MM.1S (cell line): ENCODE results near the gene TVP23C.

Source experiments
- DNase-seq: peaks from one replicate; pipeline ENCODE4 v3.0.0-alpha.2; 2015
- H2AFZ ChIP-seq: fragments of 300-600 bp; sonication (generic); 2 replicates; pipeline ENCODE4 v1.6.0; 2016; ENCODE audit warnings: antibody characterized with exemption, low read length
- H3F3A ChIP-seq: fragments of 300-600 bp; sonication (generic); 2 replicates; pipeline ENCODE4 v1.6.1; 2016; ENCODE audit warnings: mild to moderate bottlenecking, antibody characterized with exemption, low read length, moderate library complexity, mixed read lengths; ENCODE audit not compliant: insufficient read depth
- H3K27ac ChIP-seq: fragments of 300-600 bp; sonication (generic); 2 replicates; pipeline ENCODE4 v1.5.1; 2016; ENCODE audit warnings: mild to moderate bottlenecking, low read length
- H3K27me3 ChIP-seq: fragments of 300-600 bp; sonication (generic); replicated peaks from 2 replicates; pipeline ENCODE4 v1.6.0; 2016; ENCODE audit warnings: low read length; ENCODE audit not compliant: insufficient read depth
- H3K36me3 ChIP-seq: fragments of 300-600 bp; sonication (generic); replicated peaks from 2 replicates; pipeline ENCODE4 v1.6.1; 2016; ENCODE audit warnings: mild to moderate bottlenecking, low read length, mixed read lengths; ENCODE audit not compliant: insufficient read depth
- H3K4me1 ChIP-seq: fragments of 300-600 bp; sonication (generic); 2 replicates; pipeline ENCODE4 v1.6.1; 2016; ENCODE audit warnings: low read length, mixed read lengths
- H3K4me2 ChIP-seq: fragments of 300-600 bp; sonication (generic); 2 replicates; pipeline ENCODE4 v1.6.0; 2016; ENCODE audit warnings: low read depth, low read length
- H3K4me3 ChIP-seq: fragments of 300-600 bp; sonication (generic); 2 replicates; pipeline ENCODE4 v1.5.1; 2016; ENCODE audit warnings: low read length, mixed read lengths
- H3K79me2 ChIP-seq: fragments of 300-600 bp; sonication (generic); 2 replicates; pipeline ENCODE4 v1.6.1; 2016; ENCODE audit warnings: mixed run types, low read length, mixed read lengths
- H3K9ac ChIP-seq: fragments of 300-600 bp; sonication (generic); 2 replicates; pipeline ENCODE4 v1.6.1; 2016; ENCODE audit warnings: low read length, mixed read lengths
- H3K9me2 ChIP-seq: fragments of 300-600 bp; sonication (generic); replicated peaks from 2 replicates; pipeline ENCODE4 v1.6.1; 2016; ENCODE audit warnings: mild to moderate bottlenecking, low read length, mixed read lengths; ENCODE audit not compliant: insufficient read depth
- H3K9me3 ChIP-seq: fragments of 300-600 bp; sonication (generic); replicated peaks from 2 replicates; pipeline ENCODE4 v1.6.1; 2016; ENCODE audit warnings: mild to moderate bottlenecking, low read length, mixed read lengths; ENCODE audit not compliant: insufficient read depth
- H4K20me1 ChIP-seq: fragments of 300-600 bp; sonication (generic); 2 replicates; pipeline ENCODE4 v1.6.1; 2016; ENCODE audit warnings: mild to moderate bottlenecking, low read length, moderate library complexity, mixed read lengths; ENCODE audit not compliant: insufficient read depth
- EZH2 ChIP-seq: fragments of 300-600 bp; sonication (generic); optimal IDR thresholded peaks from 2 replicates; pipeline ENCODE3; 2017; ENCODE audit warnings: low read depth, mild to moderate bottlenecking, antibody characterized with exemption, low read length, mixed read lengths
- EZH2phosphoT487 ChIP-seq: fragments of 300-600 bp; sonication (generic); IDR thresholded peaks from 2 replicates; pipeline ENCODE4 v1.6.1; 2018; ENCODE audit warnings: antibody characterized with exemption, low read length
- TF ChIP-seq, protein P1 (sequence below): fragments of 300-600 bp; sonication (generic); IDR thresholded peaks from 2 replicates; pipeline ENCODE4 v1.5.1; 2016; ENCODE audit warnings: antibody characterized with exemption, low read length, mixed read lengths

TVP23C gene

DNA sequence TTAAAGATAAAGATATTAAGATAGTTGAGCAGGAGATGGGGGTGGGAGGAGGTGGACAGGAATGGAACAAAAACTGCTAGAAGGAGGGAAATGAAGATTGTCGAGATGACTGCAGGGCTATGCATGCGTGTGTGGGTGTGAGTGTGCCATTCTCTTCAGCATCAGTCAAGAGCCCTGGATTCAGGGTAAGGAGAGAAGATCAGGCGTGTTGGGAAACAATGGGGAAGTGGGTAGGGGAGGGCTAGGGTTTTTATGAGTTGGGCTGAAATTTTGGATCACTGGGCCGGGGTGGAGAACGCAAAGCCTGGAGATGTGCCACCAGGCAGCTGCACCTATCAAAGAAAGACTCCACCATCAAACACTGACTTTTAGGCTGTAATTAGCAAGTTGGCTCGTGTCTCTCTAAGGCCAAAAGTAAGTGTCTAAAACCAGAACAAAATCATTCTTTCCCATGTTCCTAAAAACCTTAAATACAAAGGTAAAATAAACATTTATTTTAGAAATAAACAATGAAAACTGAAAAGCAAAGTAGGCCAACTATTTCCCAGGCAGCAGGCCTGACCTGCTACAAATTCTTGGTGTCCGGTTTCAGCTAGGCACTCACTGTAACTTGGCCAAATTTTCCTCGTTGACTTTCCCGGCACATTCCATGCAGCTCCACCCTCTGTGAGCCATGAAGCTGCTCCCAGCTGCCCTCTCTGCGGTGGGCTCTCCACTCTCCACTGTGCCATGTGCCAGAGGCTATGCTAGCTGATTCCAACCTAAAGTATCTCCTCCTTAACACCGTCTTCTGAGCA, 100.1 kb downstream of the TVP23C start:
- H3K4me3 ChIP-seq, result no peak overlapping the region
- H3K79me2 ChIP-seq, result no peaks in the 10 kb centered on the region
- H3K4me2 ChIP-seq, result no peak overlapping the region
- no peaks in the 10 kb centered on the region for H3K27me3 ChIP-seq
- H3F3A ChIP-seq, result no peaks in the 10 kb centered on the region
- H4K20me1 ChIP-seq, result no peaks in the 10 kb centered on the region
- H3K36me3 ChIP-seq, result no peaks in the 10 kb centered on the region
- H3K4me1 ChIP-seq, result no peaks in the 10 kb centered on the region
- no peak for DNase-seq
- H3K27ac ChIP-seq, result no peak overlapping the region
- H2AFZ ChIP-seq, result no peak overlapping the region
- TF ChIP-seq, protein P1, sequence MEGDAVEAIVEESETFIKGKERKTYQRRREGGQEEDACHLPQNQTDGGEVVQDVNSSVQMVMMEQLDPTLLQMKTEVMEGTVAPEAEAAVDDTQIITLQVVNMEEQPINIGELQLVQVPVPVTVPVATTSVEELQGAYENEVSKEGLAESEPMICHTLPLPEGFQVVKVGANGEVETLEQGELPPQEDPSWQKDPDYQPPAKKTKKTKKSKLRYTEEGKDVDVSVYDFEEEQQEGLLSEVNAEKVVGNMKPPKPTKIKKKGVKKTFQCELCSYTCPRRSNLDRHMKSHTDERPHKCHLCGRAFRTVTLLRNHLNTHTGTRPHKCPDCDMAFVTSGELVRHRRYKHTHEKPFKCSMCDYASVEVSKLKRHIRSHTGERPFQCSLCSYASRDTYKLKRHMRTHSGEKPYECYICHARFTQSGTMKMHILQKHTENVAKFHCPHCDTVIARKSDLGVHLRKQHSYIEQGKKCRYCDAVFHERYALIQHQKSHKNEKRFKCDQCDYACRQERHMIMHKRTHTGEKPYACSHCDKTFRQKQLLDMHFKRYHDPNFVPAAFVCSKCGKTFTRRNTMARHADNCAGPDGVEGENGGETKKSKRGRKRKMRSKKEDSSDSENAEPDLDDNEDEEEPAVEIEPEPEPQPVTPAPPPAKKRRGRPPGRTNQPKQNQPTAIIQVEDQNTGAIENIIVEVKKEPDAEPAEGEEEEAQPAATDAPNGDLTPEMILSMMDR, result no peak
- TF ChIP-seq EZH2 (no peak), EZH2phosphoT487 (no peak)
- no peak overlapping the region for H3K9ac ChIP-seq
- H3K9me3 ChIP-seq, result no peaks in the 10 kb centered on the region
- no peaks in the 10 kb centered on the region for H3K9me2 ChIP-seq

DNA sequence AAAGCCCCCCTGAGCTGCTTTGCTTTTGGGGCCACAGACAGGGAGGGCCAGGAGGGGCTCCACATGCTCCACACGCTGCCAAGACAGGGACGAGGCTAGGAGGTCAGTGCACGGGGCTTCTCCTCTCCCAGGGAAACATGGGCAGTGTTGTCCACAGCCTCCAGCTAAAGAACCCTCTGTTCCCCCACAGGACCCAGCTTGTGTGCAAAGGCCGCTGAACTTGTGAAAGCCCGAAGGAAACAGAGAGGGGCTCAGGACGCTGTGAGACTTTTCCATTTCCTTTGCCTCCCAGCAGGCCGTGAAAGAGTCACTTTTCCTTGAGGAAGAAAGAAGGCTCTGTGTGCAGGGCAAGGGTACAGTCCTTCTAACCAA, 105.6 kb downstream of the TVP23C start:
- H4K20me1 ChIP-seq, result no peaks in the 10 kb centered on the region
- no peaks in the 10 kb centered on the region for H3K4me1 ChIP-seq
- no peak overlapping the region for H3K27ac ChIP-seq
- no peak overlapping the region for H2AFZ ChIP-seq
- TF ChIP-seq, protein P1, result no peak
- TF ChIP-seq EZH2 (no peak), EZH2phosphoT487 (no peak)
- no peaks in the 10 kb centered on the region for H3K27me3 ChIP-seq
- H3K9me3 ChIP-seq, result no peaks in the 10 kb centered on the region
- H3K36me3 ChIP-seq, result no peaks in the 10 kb centered on the region
- DNase-seq, result no peak
- no peaks in the 10 kb centered on the region for H3K9me2 ChIP-seq
- H3K4me3 ChIP-seq, result no peak overlapping the region
- H3K9ac ChIP-seq, result no peak overlapping the region
- no peaks in the 10 kb centered on the region for H3F3A ChIP-seq
- no peaks in the 10 kb centered on the region for H3K79me2 ChIP-seq
- H3K4me2 ChIP-seq, result no peak overlapping the region

DNA sequence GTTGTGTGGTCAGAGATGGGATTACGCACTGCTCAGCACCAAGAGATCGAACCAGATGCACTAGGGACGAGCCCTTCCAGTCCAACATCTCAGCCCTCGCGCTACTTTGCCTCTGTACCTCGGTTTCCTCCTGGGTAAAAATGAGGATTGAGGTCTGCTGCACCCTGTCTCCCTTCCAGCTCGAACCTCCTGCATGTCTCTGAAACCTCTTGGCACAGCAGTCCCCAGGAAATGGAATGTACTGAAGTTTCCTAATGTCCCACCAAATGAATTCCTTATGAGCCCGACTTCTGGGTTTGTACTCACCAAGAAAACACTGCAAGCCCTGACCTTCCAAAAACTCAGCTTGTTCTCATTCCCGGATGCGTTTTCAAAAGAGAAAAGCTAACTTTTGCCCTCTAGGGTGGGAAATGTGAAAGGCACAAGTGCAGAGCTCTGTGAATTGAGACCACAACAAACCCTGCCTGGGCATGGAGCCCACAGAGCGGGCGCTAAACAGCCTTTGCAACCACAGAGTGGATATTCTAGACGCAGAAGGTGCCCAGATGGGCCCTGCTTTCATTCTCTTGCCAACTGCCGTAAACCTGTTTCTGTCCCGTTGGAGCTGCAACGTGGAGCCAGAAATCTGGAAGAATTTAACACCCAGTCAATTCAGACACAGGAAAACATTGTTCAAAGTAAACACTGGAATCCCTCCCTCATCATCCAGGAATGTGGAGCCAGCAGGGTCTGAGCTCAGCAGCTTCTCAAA, 106.1 kb downstream of the TVP23C start:
- no peak overlapping the region for H3K27ac ChIP-seq
- H3K4me2 ChIP-seq, result no peak overlapping the region
- no peaks in the 10 kb centered on the region for H3K9me3 ChIP-seq
- no peaks in the 10 kb centered on the region for H3K36me3 ChIP-seq
- H3F3A ChIP-seq, result no peaks in the 10 kb centered on the region
- H2AFZ ChIP-seq, result no peak overlapping the region
- H3K79me2 ChIP-seq, result no peaks in the 10 kb centered on the region
- H3K4me1 ChIP-seq, result no peaks in the 10 kb centered on the region
- no peak for DNase-seq
- H3K9ac ChIP-seq, result no peak overlapping the region
- H3K27me3 ChIP-seq, result no peaks in the 10 kb centered on the region
- no peak overlapping the region for H3K4me3 ChIP-seq
- no peak for TF ChIP-seq EZH2
- TF ChIP-seq, protein P1, result no peak
- TF ChIP-seq EZH2phosphoT487, result no peak
- H4K20me1 ChIP-seq, result no peaks in the 10 kb centered on the region
- no peaks in the 10 kb centered on the region for H3K9me2 ChIP-seq
